SK-N-SH treated with all-trans-retinoic acid at 6 μM for 48 hours (cell line): ENCODE data around the gene TBCE.

Source experiments
- ARNTL ChIP-seq: fragments of 450-650 bp; formaldehyde crosslinking; IDR thresholded peaks from 2 replicates; pipeline ENCODE4 v1.5.0; 2020; ENCODE audit warnings: low read depth, mild to moderate bottlenecking, moderate library complexity, borderline replicate concordance
- BACH2 ChIP-seq: fragments of 250-450 bp; sonication (Bioruptor Pico); IDR thresholded peaks from 2 replicates; pipeline ENCODE4 v1.9.0; 2021; ENCODE audit warnings: mild to moderate bottlenecking, borderline replicate concordance
- GLIS3 ChIP-seq: fragments of 250-450 bp; sonication (Bioruptor Pico); IDR thresholded peaks from 2 replicates; pipeline ENCODE4 v1.5.0; 2020; ENCODE audit warnings: mild to moderate bottlenecking, moderate library complexity
- ISL1 ChIP-seq: fragments of 250-450 bp; sonication (Bioruptor Pico); IDR thresholded peaks from 2 replicates; pipeline ENCODE4 v2.1.2; 2022; ENCODE audit warnings: mild to moderate bottlenecking, moderate library complexity
- OSR1 ChIP-seq: fragments of 250-450 bp; sonication (Bioruptor Pico); IDR thresholded peaks from 2 replicates; pipeline ENCODE4 v1.8.0; 2022; ENCODE audit warnings: moderate library complexity, mild to moderate bottlenecking, inconsistent platforms
- POU6F1 ChIP-seq: fragments of 250-450 bp; sonication (Bioruptor Pico); IDR thresholded peaks from 2 replicates; pipeline ENCODE4 v1.8.0; 2021; ENCODE audit warnings: low read depth, mild to moderate bottlenecking, moderate library complexity, borderline replicate concordance
- PPARA ChIP-seq: fragments of 250-450 bp; sonication (Bioruptor Pico); IDR thresholded peaks from 2 replicates; pipeline ENCODE4 v1.5.0; 2020; ENCODE audit warnings: mild to moderate bottlenecking, borderline replicate concordance
- RARB ChIP-seq: fragments of 250-450 bp; sonication (Bioruptor Pico); IDR thresholded peaks from 2 replicates; pipeline ENCODE4 v1.8.0; 2021; ENCODE audit warnings: mild to moderate bottlenecking, moderate library complexity
- SNAI2 ChIP-seq: fragments of 250-450 bp; sonication (Bioruptor Pico); IDR thresholded peaks from 2 replicates; pipeline ENCODE4 v1.5.0; 2020; ENCODE audit warnings: mild to moderate bottlenecking, moderate library complexity
- TOX ChIP-seq: fragments of 250-450 bp; sonication (Bioruptor Pico); IDR thresholded peaks from 2 replicates; pipeline ENCODE4 v1.8.0; 2021; ENCODE audit warnings: mild to moderate bottlenecking, moderate library complexity, borderline replicate concordance
- ZFP30 ChIP-seq: fragments of 450-650 bp; formaldehyde crosslinking; IDR thresholded peaks from 2 replicates; pipeline ENCODE4 v1.5.0; 2022; ENCODE audit warnings: mild to moderate bottlenecking, moderate library complexity
- ZNF70 ChIP-seq: fragments of 450-650 bp; formaldehyde crosslinking; IDR thresholded peaks from 2 replicates; pipeline ENCODE4 v1.5.0; 2020; ENCODE audit warnings: mild to moderate bottlenecking, moderate library complexity
- TF ChIP-seq, protein P1 (sequence below): fragments of 250-450 bp; sonication (Bioruptor Pico); IDR thresholded peaks from 2 replicates; pipeline ENCODE4 v1.8.0; 2020; ENCODE audit warnings: mild to moderate bottlenecking, moderate library complexity, borderline replicate concordance
- TF ChIP-seq, protein P2 (sequence below): fragments of 250-450 bp; sonication (Bioruptor Pico); IDR thresholded peaks from 2 replicates; pipeline ENCODE4 v1.5.1; 2020; ENCODE audit warnings: low read depth, mild to moderate bottlenecking, moderate library complexity

DNA sequence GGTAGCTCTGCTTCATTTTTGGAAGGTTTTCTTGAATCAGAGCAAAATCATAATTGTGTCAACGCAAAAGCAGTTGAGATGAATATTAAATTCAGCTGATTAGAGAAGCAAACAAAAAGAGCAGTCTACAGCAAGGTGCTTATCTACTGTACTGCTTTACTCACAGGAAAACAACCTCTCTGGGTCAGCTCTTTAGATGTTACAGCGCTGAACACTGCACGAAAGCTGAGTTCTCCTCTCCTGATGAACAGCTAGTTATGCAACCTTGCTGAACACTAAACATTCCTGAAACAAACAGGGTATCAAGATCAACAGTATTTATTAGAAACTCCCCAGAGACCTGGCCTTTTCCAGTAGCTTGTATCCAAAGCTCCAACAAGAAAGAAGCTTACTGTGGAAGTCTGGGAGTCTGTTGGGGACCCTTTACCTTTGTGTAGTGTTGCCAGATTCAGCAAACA, 41.3 kb downstream of the TBCE start:
- no peak for TF ChIP-seq BACH2
- TF ChIP-seq RARB (CRISPR knock-in tag) = no peak
- TF ChIP-seq, protein P1, sequence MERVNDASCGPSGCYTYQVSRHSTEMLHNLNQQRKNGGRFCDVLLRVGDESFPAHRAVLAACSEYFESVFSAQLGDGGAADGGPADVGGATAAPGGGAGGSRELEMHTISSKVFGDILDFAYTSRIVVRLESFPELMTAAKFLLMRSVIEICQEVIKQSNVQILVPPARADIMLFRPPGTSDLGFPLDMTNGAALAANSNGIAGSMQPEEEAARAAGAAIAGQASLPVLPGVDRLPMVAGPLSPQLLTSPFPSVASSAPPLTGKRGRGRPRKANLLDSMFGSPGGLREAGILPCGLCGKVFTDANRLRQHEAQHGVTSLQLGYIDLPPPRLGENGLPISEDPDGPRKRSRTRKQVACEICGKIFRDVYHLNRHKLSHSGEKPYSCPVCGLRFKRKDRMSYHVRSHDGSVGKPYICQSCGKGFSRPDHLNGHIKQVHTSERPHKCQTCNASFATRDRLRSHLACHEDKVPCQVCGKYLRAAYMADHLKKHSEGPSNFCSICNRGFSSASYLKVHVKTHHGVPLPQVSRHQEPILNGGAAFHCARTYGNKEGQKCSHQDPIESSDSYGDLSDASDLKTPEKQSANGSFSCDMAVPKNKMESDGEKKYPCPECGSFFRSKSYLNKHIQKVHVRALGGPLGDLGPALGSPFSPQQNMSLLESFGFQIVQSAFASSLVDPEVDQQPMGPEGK (CRISPR knock-in tag) = no peak
- no peak for TF ChIP-seq ARNTL (CRISPR knock-in tag)
- TF ChIP-seq GLIS3 (CRISPR knock-in tag) = no peak
- no peak for TF ChIP-seq ZFP30
- no peak for TF ChIP-seq SNAI2 (CRISPR knock-in tag)
- TF ChIP-seq OSR1 (CRISPR knock-in tag) = no peak
- no peak for TF ChIP-seq ISL1 (CRISPR knock-in tag)
- TF ChIP-seq, protein P2, sequence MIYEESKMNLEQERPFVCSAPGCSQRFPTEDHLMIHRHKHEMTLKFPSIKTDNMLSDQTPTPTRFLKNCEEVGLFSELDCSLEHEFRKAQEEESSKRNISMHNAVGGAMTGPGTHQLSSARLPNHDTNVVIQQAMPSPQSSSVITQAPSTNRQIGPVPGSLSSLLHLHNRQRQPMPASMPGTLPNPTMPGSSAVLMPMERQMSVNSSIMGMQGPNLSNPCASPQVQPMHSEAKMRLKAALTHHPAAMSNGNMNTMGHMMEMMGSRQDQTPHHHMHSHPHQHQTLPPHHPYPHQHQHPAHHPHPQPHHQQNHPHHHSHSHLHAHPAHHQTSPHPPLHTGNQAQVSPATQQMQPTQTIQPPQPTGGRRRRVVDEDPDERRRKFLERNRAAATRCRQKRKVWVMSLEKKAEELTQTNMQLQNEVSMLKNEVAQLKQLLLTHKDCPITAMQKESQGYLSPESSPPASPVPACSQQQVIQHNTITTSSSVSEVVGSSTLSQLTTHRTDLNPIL (CRISPR knock-in tag) = no peak
- no peak for TF ChIP-seq ZNF70 (CRISPR knock-in tag)
- no peak for TF ChIP-seq PPARA (CRISPR knock-in tag)
- TF ChIP-seq POU6F1 (CRISPR knock-in tag) = no peak
- no peak for TF ChIP-seq TOX (CRISPR knock-in tag)
